H1 (cell line): ENCODE data around the gene PSMB9. TPM values are rescaled to one million over a fixed set of nuclear protein-coding genes. Genes with fewer than 3 reads are reported as not detected.

Source experiments
- CTCF ChIA-PET: fragments of 300-600 bp; sonication (Branson Sonifier 250); formaldehyde crosslinking; loops from one replicate; lab custom pipeline; 2021; ENCODE audit not compliant: partially characterized antibody; lab: Charles Lee
- POLR2A ChIA-PET: fragments of 300-600 bp; sonication (Branson Sonifier 250); formaldehyde crosslinking; loops from one replicate; lab custom pipeline; 2021; ENCODE audit warnings: inconsistent platforms; ENCODE audit not compliant: partially characterized antibody; lab: Charles Lee
- DNase-seq, 2 experiments: peaks; one replicate each; pipeline versions ENCODE4 v3.0.0 to v3.0.0-alpha.2; 2010 to 2022; ENCODE audit warnings: low spot score in 2 of 2, low read depth in 1 of 2, mixed read lengths in 1 of 2
- FAIRE-seq: peaks from 2 replicates; lab custom pipeline; 2011; peaks lifted over from hg19 to GRCh38; lab: Jason Lieb, UNC
- H2AFZ ChIP-seq: 2 replicates; pipeline ENCODE4 v1.8.1; 2012; ENCODE audit warnings: low read length, inconsistent platforms
- H2AK5ac ChIP-seq: 2 replicates; pipeline ENCODE4 v1.6.1; 2013; ENCODE audit warnings: low read depth, low read length
- H2BK120ac ChIP-seq: replicated peaks from 2 replicates; pipeline ENCODE3; 2013; ENCODE audit warnings: low read depth, low read length, inconsistent platforms
- H2BK12ac ChIP-seq: 2 replicates; pipeline ENCODE4 v1.6.1; 2013; ENCODE audit warnings: low read depth, low read length
- H2BK15ac ChIP-seq: 2 replicates; pipeline ENCODE4 v1.6.1; 2013; ENCODE audit warnings: low read length
- H2BK20ac ChIP-seq: 2 replicates; pipeline ENCODE4 v1.6.1; 2013; ENCODE audit warnings: low read length
- H2BK5ac ChIP-seq: 2 replicates; pipeline ENCODE4 v1.6.1; 2013; ENCODE audit warnings: low read depth, low read length
- H3K14ac ChIP-seq: 2 replicates; pipeline ENCODE4 v1.6.1; 2013; ENCODE audit warnings: inconsistent platforms; ENCODE audit not compliant: insufficient read length
- H3K18ac ChIP-seq: 2 replicates; pipeline ENCODE4 v1.6.1; 2013; ENCODE audit warnings: low read length; ENCODE audit errors: extremely low read depth
- H3K23ac ChIP-seq: 2 replicates; pipeline ENCODE4 v1.6.1; 2013; ENCODE audit warnings: inconsistent platforms; ENCODE audit not compliant: insufficient read length
- H3K23me2 ChIP-seq: 2 replicates; pipeline ENCODE4 v1.6.1; 2013; ENCODE audit warnings: low read depth, low read length
- H3K27ac ChIP-seq: 2 replicates; pipeline ENCODE4 v1.6.1; 2011; ENCODE audit warnings: low read depth, low read length, inconsistent platforms
- H3K27me3 ChIP-seq, 4 experiments: replicated peaks in 1 of 4; 1 replicate in 1 of 4; 2 replicates in 3 of 4; pipeline versions ENCODE4 v1.6.1 to v1.8.1; 2011 to 2013; ENCODE audit warnings: low read length in 3 of 4, mild to moderate bottlenecking in 3 of 4, inconsistent platforms in 2 of 4, mixed read lengths in 2 of 4, moderate library complexity in 1 of 4; ENCODE audit not compliant: control insufficient read depth in 3 of 4, insufficient read depth in 3 of 4; ENCODE audit errors: extremely low read depth in 1 of 4
- H3K36me3 ChIP-seq, 4 experiments: 2 replicates each; pipeline versions ENCODE4 v1.6.1 to v1.8.1; 2011 to 2013; ENCODE audit warnings: mild to moderate bottlenecking in 4 of 4, low read length in 3 of 4, moderate library complexity in 2 of 4, control low read depth in 1 of 4, inconsistent platforms in 1 of 4; ENCODE audit not compliant: insufficient read depth in 4 of 4, control insufficient read depth in 2 of 4
- H3K4ac ChIP-seq: replicated peaks from 2 replicates; pipeline ENCODE3; 2013; ENCODE audit warnings: low read length, low read depth, mixed read lengths, inconsistent platforms; ENCODE audit not compliant: insufficient read length
- H3K4me1 ChIP-seq, 4 experiments: replicated peaks in 1 of 4; 1 replicate in 1 of 4; 2 replicates in 3 of 4; pipeline versions ENCODE4 v1.6.1 to v1.8.1; 2011 to 2013; ENCODE audit warnings: low read length in 3 of 4, inconsistent platforms in 2 of 4, mixed read lengths in 1 of 4; ENCODE audit not compliant: insufficient read depth in 4 of 4, control insufficient read depth in 3 of 4
- H3K4me2 ChIP-seq, 2 experiments: 2 replicates each; pipeline versions ENCODE4 v1.6.1 to v1.8.1; 2011 to 2013; ENCODE audit warnings: low read depth in 2 of 2, low read length in 2 of 2, control low read depth in 1 of 2, inconsistent platforms in 1 of 2, mild to moderate bottlenecking in 1 of 2; ENCODE audit not compliant: insufficient read depth in 1 of 2
- H3K4me3 ChIP-seq, 4 experiments: fragments of 200-600, 300-600 bp in 1 of 4; sonication (generic), shearing (Covaris generic), sonication (Bioruptor Twin) in 1 of 4; 2 replicates each; pipeline versions ENCODE4 v1.5.1 to v1.8.1; 2011 to 2016; ENCODE audit warnings: low read length in 4 of 4, low read depth in 3 of 4, control low read depth in 2 of 4, inconsistent platforms in 2 of 4, mild to moderate bottlenecking in 2 of 4, mixed read lengths in 1 of 4, moderate library complexity in 1 of 4; ENCODE audit not compliant: insufficient read depth in 2 of 4; ENCODE audit errors: extremely low read depth in 1 of 4
- H3K56ac ChIP-seq: replicated peaks from 2 replicates; pipeline ENCODE3; 2013; ENCODE audit warnings: low read depth, mild to moderate bottlenecking, mixed read lengths, low read length, inconsistent platforms; ENCODE audit not compliant: insufficient read length
- H3K79me1 ChIP-seq: 2 replicates; pipeline ENCODE4 v1.6.1; 2013; ENCODE audit warnings: low read depth, low read length, control low read depth
- H3K79me2 ChIP-seq, 2 experiments: 2 replicates each; pipeline versions ENCODE4 v1.6.1 to v1.8.1; 2012 to 2013; ENCODE audit warnings: low read length in 2 of 2, mild to moderate bottlenecking in 2 of 2, inconsistent platforms in 1 of 2; ENCODE audit not compliant: insufficient read depth in 2 of 2, control insufficient read depth in 1 of 2
- H3K9ac ChIP-seq, 4 experiments: replicated peaks in 1 of 4; 1 replicate in 1 of 4; 2 replicates in 3 of 4; pipeline versions ENCODE4 v1.6.1 to v1.8.1; 2011 to 2013; ENCODE audit warnings: low read depth in 3 of 4, low read length in 3 of 4, control low read depth in 2 of 4, mild to moderate bottlenecking in 2 of 4, moderate library complexity in 2 of 4, inconsistent platforms in 1 of 4; ENCODE audit errors: extremely low read depth in 1 of 4
- H3K9me3 ChIP-seq, 2 experiments: 2 replicates each; pipeline versions ENCODE4 v1.6.1 to v1.8.1; 2012 to 2013; ENCODE audit warnings: mild to moderate bottlenecking in 2 of 2, moderate library complexity in 2 of 2, control low read depth in 1 of 2, inconsistent platforms in 1 of 2, low read depth in 1 of 2, low read length in 1 of 2, mixed read lengths in 1 of 2; ENCODE audit not compliant: insufficient read depth in 2 of 2
- H4K20me1 ChIP-seq, 2 experiments: replicated peaks in 1 of 2; 2 replicates each; pipeline versions ENCODE3 to v1.8.1; 2011 to 2013; ENCODE audit warnings: inconsistent platforms in 2 of 2, low read length in 2 of 2, mild to moderate bottlenecking in 1 of 2; ENCODE audit not compliant: insufficient read depth in 2 of 2, control insufficient read depth in 1 of 2
- H4K5ac ChIP-seq: 2 replicates; pipeline ENCODE4 v1.6.1; 2013; ENCODE audit warnings: low read length, low read depth, mixed read lengths, inconsistent platforms; ENCODE audit not compliant: insufficient read length
- H4K8ac ChIP-seq: 2 replicates; pipeline ENCODE4 v1.8.0; 2013; ENCODE audit warnings: mild to moderate bottlenecking, moderate library complexity, low read length, inconsistent platforms; ENCODE audit not compliant: insufficient read depth; ENCODE audit errors: extremely low read depth
- H4K91ac ChIP-seq: replicated peaks from 2 replicates; pipeline ENCODE3; 2013; ENCODE audit warnings: low read length, mixed read lengths, inconsistent platforms; ENCODE audit not compliant: insufficient read length
- HDAC6 ChIP-seq: IDR thresholded peaks from one replicate; pipeline ENCODE4 v1.7.1; 2012; ENCODE audit warnings: low read depth, mild to moderate bottlenecking, inconsistent platforms, low read length, moderate library complexity
- SP1 ChIP-seq: IDR thresholded peaks from 2 replicates; pipeline ENCODE4 v1.6.1; 2011; ENCODE audit warnings: low read depth, low read length
- WGBS, 2 experiments: shearing (Covaris generic) in 1 of 2; methylation state at CpG; one replicate each; pipeline versions ENCODE4 v1.1.6 to v1.1.7; 2013 to 2015; ENCODE audit warnings: low lambda C conversion rate in 2 of 2, mixed read lengths in 2 of 2, inconsistent platforms in 1 of 2, low coverage in 1 of 2, missing lambda C conversion rate in 1 of 2; ENCODE audit not compliant: insufficient replicate concordance in 2 of 2, insufficient coverage in 1 of 2, insufficient read length in 1 of 2; ENCODE audit errors: extremely low coverage in 1 of 2, missing lambda C conversion rate in 1 of 2; 5-methylcytosine and 5-hydroxymethylcytosine counted together
- polyA plus RNA-seq, 7 experiments: library from polyadenylated mRNA; depleted of rRNA in 3 of 7; stranded (reverse) in 5 of 7; unstranded in 2 of 7; fragments of >200 nt in 5 of 7; fragments of 200-250 nt in 2 of 7; gene quantifications; 1 replicate in 5 of 7; 2 replicates in 1 of 7; 4 replicates in 1 of 7; pipeline versions ENCODE4 v1.2.1 to v1.2.3, GENCODE V29; 2011 to 2013; ENCODE audit warnings: missing spikeins in 2 of 7, mixed read lengths in 2 of 7
- total RNA-seq: library from RNA; stranded (reverse); fragmentation: NEBNext Ultra II Directional; extraction: Animal tissue kit (Norgen Biotek cat#: 25700); gene quantifications from 2 replicates; pipeline ENCODE4 v1.2.1, GENCODE V29; 2021

Gene PSMB9
- total and polyA plus RNA-seq, 2 of the 8 experiments (the other 6 are each of a cell fraction or from before 2014, with no cell fraction given), result 4.5 to 22.8 TPM

DNA sequence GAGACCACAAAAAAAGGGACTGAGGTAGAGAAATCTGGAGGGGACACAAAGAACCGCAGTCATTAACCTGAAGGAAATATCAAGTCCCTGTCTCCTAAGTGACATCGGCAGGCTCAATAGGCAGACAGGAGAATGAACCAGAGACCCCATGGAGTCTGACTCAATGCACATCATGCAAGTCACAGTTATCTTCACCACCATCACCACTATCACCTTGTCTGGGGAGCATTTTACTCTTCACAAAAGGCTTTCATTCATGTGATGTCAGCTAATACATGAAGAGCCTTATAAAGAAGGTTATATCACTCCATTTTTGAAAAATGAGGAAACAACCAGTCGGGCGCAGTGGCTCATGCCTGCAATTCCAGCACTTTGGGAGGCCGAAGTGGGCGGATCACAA lies 4.9 kb upstream of the PSMB9 start:
- ChIA-PET CTCF (interaction anchor here (0.9 to 3.3 kb wide), 4 partner anchors 10 to 104 kb away, joined by 4 to 26 read pairs (median 8); partner anchors contain the start of genes HLA-DMA and TAP2), POLR2A (interaction anchor here (1.4 to 1.7 kb wide), 5 partner anchors 11 to 137 kb away, joined by 3 to 5 read pairs (median 3); no protein-coding TSS in a partner anchor)
- Histone ChIP-seq H4K20me1 (peaks cover 0 to 2% of the 10 kb centered on the region in 2 experiments), H2BK5ac (no peak overlapping the region), H2AK5ac (no peak overlapping the region), H4K91ac (no peak overlapping the region), H3K4me2 (no peak overlapping the region), H3K27me3 (peaks cover 5 to 20% (median 18%) of the 10 kb centered on the region in 4 experiments), H3K4me3 (no peak overlapping the region), H3K23me2 (peaks cover 15% of the 10 kb centered on the region), H2BK15ac (no peak overlapping the region), H3K36me3 (peaks cover 0 to 9% (median 0%) of the 10 kb centered on the region in 4 experiments; a peak in 5 of 8 replicates), H2BK20ac (no peak overlapping the region), H3K56ac (no peak overlapping the region), H3K79me1 (no peaks in the 10 kb centered on the region), H3K18ac (no peak overlapping the region), H2BK12ac (no peak overlapping the region), H3K79me2 (no peaks in the 10 kb centered on the region), H2BK120ac (no peak overlapping the region), H3K4ac (no peak overlapping the region), H4K8ac (no peak overlapping the region), H3K9me3 (no peaks in the 10 kb centered on the region), H3K27ac (no peak overlapping the region), H3K4me1 (peaks cover 0 to 3% (median under 1%) of the 10 kb centered on the region in 4 experiments; a peak in 3 of 7 replicates), H3K9ac (no peak overlapping the region), H4K5ac (no peak overlapping the region), H3K23ac (no peak overlapping the region), H2AFZ (no peak overlapping the region), H3K14ac (no peak overlapping the region)
- no peak for DNase-seq
- 86% methylated on average over 6 of the region's 6 CpGs; no CpG with 5 or more reads in 1 of the 2 experiments for whole genome bisulfite sequencing, 2 experiments
- no peak for FAIRE-seq
- TF ChIP-seq HDAC6 (no peak), SP1 (no peak)
